Astrocyte (in vitro differentiated cells and primary cell): ENCODE measurements around the gene TBC1D8. TPM values are rescaled to one million over a fixed set of nuclear protein-coding genes. Genes with fewer than 3 reads are reported as not detected.
A peak's percentile ranks its signal among the peaks of the same experiment; 100 is the strongest.

Experiments
- DNase-seq: peaks from one replicate; pipeline ENCODE4 v3.0.0-alpha.2; 2010; ENCODE audit warnings: low read depth
- FAIRE-seq: peaks from 2 replicates; lab custom pipeline; 2011; peaks lifted over from hg19 to GRCh38; lab: Jason Lieb, UNC
- H2AFZ ChIP-seq: 2 replicates; pipeline ENCODE4 v1.6.0; 2012; ENCODE audit warnings: low read depth, low read length, inconsistent platforms
- H3K27ac ChIP-seq: 2 replicates; pipeline ENCODE4 v1.5.1; 2011; ENCODE audit warnings: low read depth, low read length, inconsistent platforms
- H3K27me3 ChIP-seq: 2 replicates; pipeline ENCODE4 v1.6.0; 2011; ENCODE audit warnings: low read length, inconsistent platforms; ENCODE audit not compliant: insufficient read depth
- H3K36me3 ChIP-seq: 2 replicates; pipeline ENCODE4 v1.5.1; 2011; ENCODE audit warnings: low read length, inconsistent platforms; ENCODE audit not compliant: insufficient read depth
- H3K4me1 ChIP-seq: 2 replicates; pipeline ENCODE4 v1.5.1; 2011; ENCODE audit warnings: low read length, inconsistent platforms; ENCODE audit not compliant: insufficient read depth
- H3K4me2 ChIP-seq: 2 replicates; pipeline ENCODE4 v1.6.0; 2012; ENCODE audit warnings: low read length, inconsistent platforms
- H3K4me3 ChIP-seq: 2 replicates; pipeline ENCODE4 v1.5.1; 2011; ENCODE audit warnings: low read depth, mild to moderate bottlenecking, low read length, inconsistent platforms; ENCODE audit not compliant: insufficient read depth
- H3K79me2 ChIP-seq: 2 replicates; pipeline ENCODE4 v1.6.0; 2012; ENCODE audit warnings: mild to moderate bottlenecking, low read length, inconsistent platforms; ENCODE audit not compliant: insufficient read depth
- H3K9ac ChIP-seq: 2 replicates; pipeline ENCODE4 v1.6.0; 2012; ENCODE audit warnings: mild to moderate bottlenecking, low read length, inconsistent platforms
- H3K9me3 ChIP-seq: 2 replicates; pipeline ENCODE4 v1.5.1; 2012; ENCODE audit warnings: low read depth, mild to moderate bottlenecking, low read length, inconsistent platforms; ENCODE audit not compliant: insufficient read depth
- H4K20me1 ChIP-seq: 2 replicates; pipeline ENCODE4 v1.6.0; 2012; ENCODE audit warnings: low read length, inconsistent platforms; ENCODE audit not compliant: insufficient read depth
- H3K27ac Mint-ChIP-seq: one replicate; pipeline ENCODE4 v1.8.0; 2021; ENCODE audit warnings: mild to moderate bottlenecking, mixed read lengths; ENCODE audit not compliant: unreplicated experiment
- H3K27me3 Mint-ChIP-seq: one replicate; pipeline ENCODE4 v1.8.0; 2021; ENCODE audit warnings: low read depth, mixed read lengths; ENCODE audit not compliant: unreplicated experiment
- H3K36me3 Mint-ChIP-seq: one replicate; pipeline ENCODE4 v1.8.0; 2021; ENCODE audit warnings: low read depth, mixed read lengths; ENCODE audit not compliant: unreplicated experiment
- H3K4me1 Mint-ChIP-seq: one replicate; pipeline ENCODE4 v1.8.0; 2021; ENCODE audit warnings: low read depth, mixed read lengths; ENCODE audit not compliant: unreplicated experiment
- H3K4me3 Mint-ChIP-seq: one replicate; pipeline ENCODE4 v1.8.0; 2021; ENCODE audit warnings: mild to moderate bottlenecking, moderate library complexity, mixed read lengths; ENCODE audit not compliant: unreplicated experiment
- H3K9me3 Mint-ChIP-seq: one replicate; pipeline ENCODE4 v1.8.0; 2021; ENCODE audit warnings: mild to moderate bottlenecking, mixed read lengths; ENCODE audit not compliant: unreplicated experiment
- EZH2 ChIP-seq: IDR thresholded peaks from 2 replicates; pipeline ENCODE4 v1.6.1; 2012; ENCODE audit warnings: mild to moderate bottlenecking, low read length, inconsistent platforms; ENCODE audit not compliant: insufficient read depth
- total RNA-seq: library from RNA; stranded (reverse); gene quantifications from 2 replicates; pipeline ENCODE4 v1.2.1, GENCODE V29; 2021
- TF ChIP-seq, protein P1 (sequence below): IDR thresholded peaks from 2 replicates; pipeline ENCODE4 v1.5.1; 2011; ENCODE audit warnings: low read depth, mild to moderate bottlenecking, inconsistent platforms, low read length, moderate library complexity; ENCODE audit not compliant: insufficient read depth

The TBC1D8 gene
- total RNA-seq, 1 donor from 2014 or later: 2.4 TPM

DNA sequence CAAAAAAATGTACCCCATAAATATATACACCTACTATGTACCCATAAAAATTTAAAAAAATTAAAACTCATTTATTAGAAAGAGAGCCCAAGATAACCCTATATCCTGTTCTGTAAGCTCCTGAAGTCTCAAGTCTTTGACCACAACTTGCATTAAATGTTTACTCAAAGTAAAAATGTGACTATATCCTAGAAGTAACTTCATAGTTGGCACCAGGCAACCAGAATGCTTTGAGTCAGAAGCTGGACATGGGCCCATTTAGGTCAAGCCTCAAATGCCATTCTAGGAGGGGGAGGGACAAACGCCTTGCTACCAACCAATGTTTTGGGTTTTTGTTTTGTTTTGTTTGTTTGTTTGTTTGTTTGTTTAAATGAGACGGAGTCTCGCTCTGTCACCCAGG lies 9.3 kb upstream of the TBC1D8 start:
- Histone ChIP-seq H3K4me2 (no peak overlapping the region), H3K4me3 (no peak overlapping the region), H3K9me3 (no peaks in the 10 kb centered on the region), H3K27me3 (no peaks in the 10 kb centered on the region), H3K4me1 (no peaks in the 10 kb centered on the region), H4K20me1 (no peaks in the 10 kb centered on the region), H2AFZ (no peak overlapping the region), H3K9ac (no peak overlapping the region), H3K36me3 (no peaks in the 10 kb centered on the region), H3K79me2 (no peaks in the 10 kb centered on the region), H3K27ac (no peak overlapping the region)
- TF ChIP-seq, protein P1, sequence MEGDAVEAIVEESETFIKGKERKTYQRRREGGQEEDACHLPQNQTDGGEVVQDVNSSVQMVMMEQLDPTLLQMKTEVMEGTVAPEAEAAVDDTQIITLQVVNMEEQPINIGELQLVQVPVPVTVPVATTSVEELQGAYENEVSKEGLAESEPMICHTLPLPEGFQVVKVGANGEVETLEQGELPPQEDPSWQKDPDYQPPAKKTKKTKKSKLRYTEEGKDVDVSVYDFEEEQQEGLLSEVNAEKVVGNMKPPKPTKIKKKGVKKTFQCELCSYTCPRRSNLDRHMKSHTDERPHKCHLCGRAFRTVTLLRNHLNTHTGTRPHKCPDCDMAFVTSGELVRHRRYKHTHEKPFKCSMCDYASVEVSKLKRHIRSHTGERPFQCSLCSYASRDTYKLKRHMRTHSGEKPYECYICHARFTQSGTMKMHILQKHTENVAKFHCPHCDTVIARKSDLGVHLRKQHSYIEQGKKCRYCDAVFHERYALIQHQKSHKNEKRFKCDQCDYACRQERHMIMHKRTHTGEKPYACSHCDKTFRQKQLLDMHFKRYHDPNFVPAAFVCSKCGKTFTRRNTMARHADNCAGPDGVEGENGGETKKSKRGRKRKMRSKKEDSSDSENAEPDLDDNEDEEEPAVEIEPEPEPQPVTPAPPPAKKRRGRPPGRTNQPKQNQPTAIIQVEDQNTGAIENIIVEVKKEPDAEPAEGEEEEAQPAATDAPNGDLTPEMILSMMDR: no peak
- TF ChIP-seq EZH2: no peak
- H3K27me3 Mint-ChIP-seq: no peaks in the 10 kb centered on the region
- DNase-seq: peak; percentile 40
- no peaks in the 10 kb centered on the region for H3K9me3 Mint-ChIP-seq
- no peak overlapping the region for H3K4me3 Mint-ChIP-seq
- no peak overlapping the region for H3K27ac Mint-ChIP-seq
- no peak for FAIRE-seq
- no peaks in the 10 kb centered on the region for H3K36me3 Mint-ChIP-seq
- no peaks in the 10 kb centered on the region for H3K4me1 Mint-ChIP-seq

DNA sequence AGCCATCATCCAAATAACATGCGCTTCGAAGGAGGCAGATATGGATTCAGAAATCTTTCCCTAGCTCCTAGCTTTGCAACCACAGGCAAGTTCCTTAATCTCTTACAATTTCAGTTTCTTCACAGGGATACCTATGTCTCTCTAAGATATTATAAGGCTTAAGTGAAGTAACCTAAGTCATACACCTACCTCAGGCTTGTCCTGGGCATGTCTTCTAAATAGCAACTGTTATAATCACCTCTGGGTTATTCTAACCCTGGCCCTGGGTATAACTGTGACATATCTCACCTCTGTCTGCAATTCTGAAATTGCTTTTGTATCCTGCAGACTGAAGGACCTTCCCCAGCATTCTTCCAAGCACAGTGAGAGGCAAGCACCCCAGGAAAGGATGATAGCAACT lies 8.3 kb upstream of the TBC1D8 start:
- no peaks in the 10 kb centered on the region for H3K36me3 Mint-ChIP-seq
- H3K9me3 Mint-ChIP-seq: no peaks in the 10 kb centered on the region
- no peak for FAIRE-seq
- DNase-seq: no peak
- Histone ChIP-seq H3K36me3 (no peaks in the 10 kb centered on the region), H3K27me3 (no peaks in the 10 kb centered on the region), H4K20me1 (no peaks in the 10 kb centered on the region), H3K4me1 (no peaks in the 10 kb centered on the region), H3K9me3 (no peaks in the 10 kb centered on the region), H2AFZ (no peak overlapping the region), H3K9ac (no peak overlapping the region), H3K79me2 (no peaks in the 10 kb centered on the region), H3K4me2 (no peak overlapping the region), H3K4me3 (no peak overlapping the region), H3K27ac (no peak overlapping the region)
- H3K4me3 Mint-ChIP-seq: no peak overlapping the region
- TF ChIP-seq, protein P1: no peak
- no peak for TF ChIP-seq EZH2
- no peak overlapping the region for H3K27ac Mint-ChIP-seq
- H3K4me1 Mint-ChIP-seq: no peaks in the 10 kb centered on the region
- peaks cover 7% of the 10 kb centered on the region for H3K27me3 Mint-ChIP-seq

DNA sequence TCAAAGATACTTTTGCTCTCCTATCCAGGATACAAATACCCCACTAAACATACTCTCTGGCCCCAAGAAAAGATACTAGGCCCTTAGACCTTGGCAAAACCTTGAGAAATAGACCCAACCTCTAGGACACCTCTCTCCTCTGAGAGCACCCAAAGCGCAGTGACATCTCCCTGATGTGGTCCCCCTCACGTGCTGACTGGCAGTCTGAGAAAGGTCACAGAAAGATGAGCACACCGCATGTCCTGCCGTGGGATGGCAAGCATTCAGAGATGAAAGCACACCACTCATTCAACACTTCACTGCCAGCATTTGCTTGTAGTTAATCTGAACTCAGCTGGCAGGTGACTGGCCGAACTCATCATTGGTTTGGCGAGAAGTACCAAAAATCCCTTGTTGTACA lies 6.1 kb upstream of the TBC1D8 start:
- no peaks in the 10 kb centered on the region for H3K9me3 Mint-ChIP-seq

More for the DNA sequence above, 6.1 kb upstream of the TBC1D8 start:
- no peak overlapping the region for H3K4me2 ChIP-seq
- peaks cover 8% of the 10 kb centered on the region for H3K27me3 ChIP-seq
- H3K4me3 ChIP-seq: no peak overlapping the region
- no peaks in the 10 kb centered on the region for H4K20me1 ChIP-seq
- H3K79me2 ChIP-seq: no peaks in the 10 kb centered on the region
- no peak overlapping the region for H3K27ac ChIP-seq
- H3K27me3 Mint-ChIP-seq: peaks cover 15% of the 10 kb centered on the region
- FAIRE-seq: no peak
- TF ChIP-seq, protein P1: no peak
- TF ChIP-seq EZH2: no peak
- H2AFZ ChIP-seq: no peak overlapping the region
- no peaks in the 10 kb centered on the region for H3K36me3 Mint-ChIP-seq
- H3K9me3 ChIP-seq: no peaks in the 10 kb centered on the region
- H3K9ac ChIP-seq: no peak overlapping the region
- peaks cover 7% of the 10 kb centered on the region for H3K4me1 ChIP-seq
- no peak overlapping the region for H3K27ac Mint-ChIP-seq
- H3K36me3 ChIP-seq: no peaks in the 10 kb centered on the region
- no peak for DNase-seq
- no peak overlapping the region for H3K4me3 Mint-ChIP-seq
- peaks cover 6% of the 10 kb centered on the region for H3K4me1 Mint-ChIP-seq
